ENCODE measurements around the gene PTPN20. TPM values are rescaled to one million over a fixed set of nuclear protein-coding genes. Genes with fewer than 3 reads are reported as not detected.
"Not testable (repeated sequence)": the region's sequence is repeated elsewhere in the genome, so short reads cannot be mapped to it uniquely, and the experiment has no call there.

Gene PTPN20
- total RNA-seq = 10 to 100 TPM in 8 of 9 donors, 1 to 10 TPM in 1; 4.0 to 18.1 (median 15.2) TPM
- polyA plus RNA-seq = 1 to 10 TPM; 6.6 TPM
- long read RNA-seq, donor 1, transcript PTPN20-206 (5 exons, 1,995 nt) = major isoform, 8 of 16 reads
- long read RNA-seq, donor 1, partial matches to known transcripts = 0 of 16 reads
- long read RNA-seq, donor 1, other reads (novel, unspliced or antisense) = 7 of 16 reads
- long read RNA-seq, donor 2, transcript PTPN20-206 (5 exons, 1,995 nt) = major isoform, 19 of 56 reads
- long read RNA-seq, donor 2, partial matches to known transcripts = 3 of 56 reads
- long read RNA-seq, donor 2, other reads (novel, unspliced or antisense) = 30 of 56 reads
- long read RNA-seq, donor 3, transcript PTPN20-206 (5 exons, 1,995 nt) = major isoform, 10 of 26 reads
- long read RNA-seq, donor 3, partial matches to known transcripts = 1 of 26 reads
- long read RNA-seq, donor 3, other reads (novel, unspliced or antisense) = 13 of 26 reads

DNA sequence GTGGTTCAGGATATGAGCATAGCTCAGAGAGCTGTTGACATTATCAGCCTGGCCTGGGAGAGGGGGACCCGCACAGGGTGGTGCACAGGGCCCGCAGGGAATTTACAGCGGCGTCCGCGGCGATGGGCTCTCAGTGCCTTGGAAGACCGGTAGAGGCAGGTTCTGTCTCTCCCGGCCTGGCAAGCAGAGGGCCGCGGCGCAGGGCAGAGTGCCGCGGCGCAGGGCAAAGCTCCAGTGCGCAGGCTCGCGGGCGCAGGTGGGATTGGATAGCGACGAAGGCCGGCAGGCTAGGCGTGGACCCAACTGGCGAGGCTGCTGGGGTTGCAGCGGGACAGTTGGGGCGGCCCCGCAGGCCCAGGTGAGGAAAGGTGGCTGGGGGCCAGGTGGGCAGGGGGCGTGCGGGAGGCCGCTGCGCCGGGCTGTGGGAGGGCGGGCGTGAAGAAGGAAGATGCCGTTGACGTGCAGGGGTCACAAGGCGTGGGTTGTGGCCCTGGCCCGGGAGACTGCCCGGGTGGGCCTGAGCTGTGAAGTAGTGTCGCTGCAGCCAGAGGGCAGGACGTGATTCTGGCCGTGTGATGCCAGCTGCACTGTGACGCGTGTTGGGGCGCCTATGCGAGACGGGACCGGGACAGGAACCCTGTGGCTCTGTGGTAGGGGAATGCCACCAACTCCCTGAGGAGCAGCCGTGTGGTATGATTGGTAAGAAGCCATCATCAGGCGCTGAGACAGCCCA lies at the start of gene PTPN20:
PTPN20 (plus strand) TSS at position 285 of the 733 bp plus-strand sequence. CDS start 21,072 bp downstream, outside the sequence.
- H3K36me3 ChIP-seq; H3K27me3 ChIP-seq; H3K4me1 ChIP-seq; H3K9me3 ChIP-seq; intact Hi-C loops (cut with DNase I): not testable (repeated sequence)
- ATAC-seq (peak; percentile 85 to 98 (median 94)), DNase-seq (peak; percentile 23 to 84 (median 73))
- H3K4me3 ChIP-seq = peak within 1 kb of the TSS in 7 of 12 donors; percentile 18 to 46 (median 31)
- WGBS, 4 donors = 7 to 28% (median 11%) methylated on average over 10 to 23 of the region's 50 CpGs
- peak within 1 kb of the TSS in 6 of 12 donors; percentile 33 to 70 (median 52) for H3K27ac ChIP-seq

- H3K27ac ChIP-seq; H3K4me3 ChIP-seq; H3K9me3 ChIP-seq; intact Hi-C loops (cut with DNase I); H3K4me1 ChIP-seq; H3K36me3 ChIP-seq; ATAC-seq; H3K27me3 ChIP-seq; DNase-seq: not testable (repeated sequence)
Measured at GRCh38 chr10:46869716-46870115, 41.5 kb upstream of the PTPN20 start.

DNA sequence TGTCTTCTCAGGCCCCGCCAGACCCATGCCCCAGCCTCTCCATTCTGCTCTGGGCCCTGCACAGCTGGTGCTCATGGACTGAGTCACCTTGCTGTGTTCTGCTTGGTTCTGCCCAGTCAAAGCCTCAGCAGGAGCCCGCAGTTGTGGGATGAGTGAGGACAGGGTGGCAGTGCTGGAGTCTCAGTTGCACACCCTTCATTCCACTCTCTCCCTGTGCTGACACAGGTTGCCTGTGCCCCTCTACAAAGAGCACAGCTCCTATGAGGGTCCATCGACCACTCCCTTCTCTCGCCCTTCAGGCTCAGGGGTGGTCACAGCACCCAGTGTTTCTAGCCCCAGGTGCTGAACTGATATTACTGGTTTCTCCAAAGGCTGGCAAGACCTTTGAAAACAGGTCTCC lies 39.6 kb upstream of the PTPN20 start:
- H3K36me3 ChIP-seq; H3K27me3 ChIP-seq; intact Hi-C loops (cut with DNase I); H3K9me3 ChIP-seq; DNase-seq; H3K4me3 ChIP-seq; H3K4me1 ChIP-seq; H3K27ac ChIP-seq: not testable (repeated sequence)
- ATAC-seq = peak in 1 of 4 donors; percentile 48
- WGBS, 4 donors = 84 to 100% (median 88%) methylated on average over 2 to 4 of the region's 4 CpGs

GRCh38 chr10:46875304-46875703 lies 35.9 kb upstream of the PTPN20 start:
- ATAC-seq; H3K27me3 ChIP-seq; intact Hi-C loops (cut with DNase I); H3K9me3 ChIP-seq; DNase-seq; H3K27ac ChIP-seq; H3K36me3 ChIP-seq; H3K4me3 ChIP-seq; H3K4me1 ChIP-seq: not testable (repeated sequence)
- 64 to 86% (median 85%) methylated on average over 3 to 4 of the region's 6 CpGs for WGBS, 4 donors

GRCh38 chr10:46876773-46877172 lies 34.5 kb upstream of the PTPN20 start:
- H3K27me3 ChIP-seq; intact Hi-C loops (cut with DNase I); H3K9me3 ChIP-seq; H3K27ac ChIP-seq; H3K4me1 ChIP-seq; H3K36me3 ChIP-seq; ATAC-seq; DNase-seq; H3K4me3 ChIP-seq: not testable (repeated sequence)
- 85 to 95% (median 86%) methylated on average over 4 of the region's 5 CpGs for WGBS, 4 donors

GRCh38 chr10:46878761-46879160 lies 32.5 kb upstream of the PTPN20 start:
- H3K27ac ChIP-seq; H3K9me3 ChIP-seq; H3K36me3 ChIP-seq; ATAC-seq; H3K4me3 ChIP-seq; H3K27me3 ChIP-seq; H3K4me1 ChIP-seq; DNase-seq; intact Hi-C loops (cut with DNase I): not testable (repeated sequence)
- 62 to 76% (median 70%) methylated on average over 5 to 7 of the region's 7 CpGs for WGBS, 4 donors

DNA sequence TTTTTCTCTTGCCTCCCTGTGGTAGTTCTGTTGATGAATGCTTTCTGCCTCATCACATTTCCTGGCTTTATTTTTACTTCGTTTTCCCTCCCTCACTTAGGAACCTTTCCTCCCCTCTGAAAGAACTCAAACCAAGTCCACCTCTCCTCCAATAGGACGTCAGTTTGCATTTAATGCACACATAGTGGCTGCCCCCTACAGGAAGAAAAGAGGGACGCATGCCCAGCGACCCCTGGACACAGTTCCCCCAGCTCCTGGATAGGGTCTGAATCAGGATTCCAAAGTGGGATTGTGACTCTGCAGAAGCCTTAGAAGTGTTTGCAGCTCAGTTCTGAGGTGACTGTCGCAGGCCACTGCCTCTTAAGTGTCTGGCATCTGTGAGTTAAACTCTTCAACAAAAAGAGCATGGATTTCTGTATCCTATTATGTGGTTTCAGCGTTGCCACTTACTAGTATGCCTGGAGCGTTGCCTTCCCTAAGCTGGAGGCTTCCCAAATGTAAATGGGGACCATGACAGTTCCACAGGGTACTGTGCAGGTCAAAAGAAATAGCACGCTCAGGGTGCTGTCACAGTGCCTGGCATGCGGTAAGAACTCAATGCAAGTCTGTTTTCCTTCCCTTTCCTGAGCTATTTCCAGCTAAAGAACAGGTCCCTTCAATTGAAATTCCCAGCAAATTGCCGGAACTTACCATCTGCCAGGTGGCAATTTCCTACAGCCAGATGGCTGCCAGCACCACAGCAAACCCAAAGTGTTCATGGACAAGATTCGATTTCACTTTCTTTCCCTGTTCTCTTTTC lies 20.2 kb upstream of the PTPN20 start:
- H3K4me1 ChIP-seq; ATAC-seq; H3K27me3 ChIP-seq; H3K4me3 ChIP-seq; H3K9me3 ChIP-seq; H3K36me3 ChIP-seq; DNase-seq; H3K27ac ChIP-seq; intact Hi-C loops (cut with DNase I): not testable (repeated sequence)
- 48 to 89% (median 59%) methylated on average over 4 to 9 of the region's 11 CpGs for WGBS, 4 donors

DNA sequence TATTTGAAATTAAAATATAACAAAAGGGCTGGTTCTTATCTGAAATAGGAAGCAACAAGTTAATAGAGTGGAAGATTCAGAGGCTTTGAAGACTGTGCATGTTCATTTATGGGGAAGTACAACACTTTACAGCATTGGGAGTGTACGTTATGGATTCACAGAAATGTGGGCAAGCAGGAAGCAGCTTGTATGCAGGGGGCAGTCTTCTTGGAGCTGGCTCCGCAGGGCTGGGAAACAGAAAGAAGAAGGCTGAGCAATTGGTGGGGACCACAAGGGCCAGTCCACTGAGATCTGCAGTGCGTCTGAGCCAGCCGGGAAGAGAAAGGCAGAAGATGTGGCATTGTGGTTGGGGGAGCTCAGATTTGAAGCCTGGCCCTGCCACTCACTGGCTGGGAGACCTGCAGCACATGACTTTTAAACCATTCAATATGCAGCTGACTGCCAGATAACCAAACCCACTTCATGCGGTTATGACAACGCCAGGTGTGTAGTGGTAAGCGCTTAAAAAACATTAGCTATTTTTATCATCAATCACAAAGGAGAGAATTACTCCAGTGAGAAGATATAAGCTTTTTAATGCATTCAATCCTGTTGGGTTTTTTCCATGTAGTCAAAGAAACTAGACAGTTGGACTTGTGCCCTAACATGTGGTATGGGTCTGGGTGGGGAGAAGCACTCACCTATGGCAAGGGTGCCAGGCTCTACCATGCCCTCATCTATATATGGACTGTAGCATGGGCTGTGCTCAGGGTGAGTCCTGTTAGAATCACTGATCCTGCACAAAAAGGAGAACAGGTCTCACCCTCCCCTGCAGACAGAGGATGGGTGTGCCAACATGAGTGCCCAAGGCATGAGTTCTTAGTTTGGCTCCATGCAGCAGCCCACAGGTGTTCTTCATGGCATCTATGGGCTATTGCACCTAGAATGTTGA lies 14.2 kb upstream of the PTPN20 start:
- ATAC-seq; DNase-seq; H3K4me1 ChIP-seq; H3K9me3 ChIP-seq; H3K27ac ChIP-seq; H3K27me3 ChIP-seq; H3K36me3 ChIP-seq; intact Hi-C loops (cut with DNase I); H3K4me3 ChIP-seq: not testable (repeated sequence)
- 79 to 86% (median 79%) methylated on average over 5 to 7 of the region's 7 CpGs for WGBS, 4 donors

DNA sequence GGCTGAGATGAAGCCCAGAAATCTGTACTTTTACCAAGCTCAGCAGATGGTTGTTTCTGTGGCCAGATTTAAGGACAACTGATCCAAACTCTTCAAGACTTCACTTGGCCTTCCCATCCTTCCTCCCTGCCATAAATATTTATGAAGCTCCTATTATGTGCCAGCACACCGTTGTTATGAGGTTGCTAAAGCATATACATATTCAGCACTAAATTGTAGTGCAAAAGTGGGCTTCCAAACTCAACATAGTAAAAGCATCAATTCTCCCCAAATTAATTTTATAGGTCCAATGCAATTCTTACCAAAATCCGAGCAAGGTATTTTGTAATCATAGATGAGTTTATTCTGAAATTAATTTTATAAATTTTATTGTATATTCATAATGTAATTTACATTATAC lies 10.0 kb upstream of the PTPN20 start:
- H3K9me3 ChIP-seq; H3K27me3 ChIP-seq; H3K4me3 ChIP-seq; ATAC-seq; intact Hi-C loops (cut with DNase I); H3K27ac ChIP-seq; H3K4me1 ChIP-seq; DNase-seq; H3K36me3 ChIP-seq: not testable (repeated sequence)
- 23 to 71% (median 42%) methylated on average over 2 of the region's 2 CpGs for WGBS, 4 donors
